ENCODE measurements around the gene HCFC1R1. TPM values are rescaled to one million over a fixed set of nuclear protein-coding genes. Genes with fewer than 3 reads are reported as not detected.
A peak's percentile ranks its signal among the peaks of the same experiment; 100 is the strongest.

The HCFC1R1 gene
- total RNA-seq, 1 donor from 2014 or later, result 1.6 TPM

DNA sequence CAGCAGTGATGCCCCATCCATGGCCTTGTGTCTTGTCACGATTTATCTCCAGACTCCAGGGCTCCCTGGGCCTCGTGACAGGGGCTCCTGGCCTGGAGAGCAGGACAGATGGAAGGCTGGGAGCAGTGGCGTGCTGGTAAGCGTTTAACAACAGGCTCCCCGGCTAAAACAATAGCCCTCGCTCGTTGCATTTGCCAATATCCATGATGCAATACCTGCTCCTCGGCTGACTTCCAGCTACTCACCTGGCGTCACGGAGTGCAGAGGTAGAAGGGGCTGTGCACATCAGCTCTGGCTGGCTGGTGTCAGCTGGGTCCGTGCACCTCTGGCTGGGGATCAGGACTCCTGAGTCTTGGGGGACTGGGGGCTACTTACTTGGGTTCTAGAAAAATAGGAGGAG is 14.5 kb upstream of the HCFC1R1 start:
- no peaks in the 10 kb centered on the region for H3K4me1 ChIP-seq
- H3K9ac ChIP-seq, result no peak overlapping the region
- no peaks in the 10 kb centered on the region for H3K36me3 ChIP-seq
- H3K27ac ChIP-seq, result no peak overlapping the region
- no peak overlapping the region for H3K4me3 ChIP-seq
- H3K4me2 ChIP-seq, result no peak overlapping the region
- H3K4me1 Mint-ChIP-seq, result peaks cover 6% of the 10 kb centered on the region
- TF ChIP-seq, protein P1, sequence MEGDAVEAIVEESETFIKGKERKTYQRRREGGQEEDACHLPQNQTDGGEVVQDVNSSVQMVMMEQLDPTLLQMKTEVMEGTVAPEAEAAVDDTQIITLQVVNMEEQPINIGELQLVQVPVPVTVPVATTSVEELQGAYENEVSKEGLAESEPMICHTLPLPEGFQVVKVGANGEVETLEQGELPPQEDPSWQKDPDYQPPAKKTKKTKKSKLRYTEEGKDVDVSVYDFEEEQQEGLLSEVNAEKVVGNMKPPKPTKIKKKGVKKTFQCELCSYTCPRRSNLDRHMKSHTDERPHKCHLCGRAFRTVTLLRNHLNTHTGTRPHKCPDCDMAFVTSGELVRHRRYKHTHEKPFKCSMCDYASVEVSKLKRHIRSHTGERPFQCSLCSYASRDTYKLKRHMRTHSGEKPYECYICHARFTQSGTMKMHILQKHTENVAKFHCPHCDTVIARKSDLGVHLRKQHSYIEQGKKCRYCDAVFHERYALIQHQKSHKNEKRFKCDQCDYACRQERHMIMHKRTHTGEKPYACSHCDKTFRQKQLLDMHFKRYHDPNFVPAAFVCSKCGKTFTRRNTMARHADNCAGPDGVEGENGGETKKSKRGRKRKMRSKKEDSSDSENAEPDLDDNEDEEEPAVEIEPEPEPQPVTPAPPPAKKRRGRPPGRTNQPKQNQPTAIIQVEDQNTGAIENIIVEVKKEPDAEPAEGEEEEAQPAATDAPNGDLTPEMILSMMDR (IDR thresholded peaks at IDR 0.05), result no peak
- no peak for TF ChIP-seq EZH2phosphoT487 (IDR thresholded peaks at IDR 0.05)
- TF ChIP-seq EZH2 (IDR thresholded peaks at IDR 0.05), result no peak
- H3F3A ChIP-seq (ENCODE audit: low read depth), result no peaks in the 10 kb centered on the region
- no peaks in the 10 kb centered on the region for H4K20me1 ChIP-seq (ENCODE audit: low read depth)
- H3K27me3 ChIP-seq, result peaks cover 96% of the 10 kb centered on the region
- no peak overlapping the region for H2AFZ ChIP-seq (replicated peaks)
- H3K9me3 Mint-ChIP-seq, result no peaks in the 10 kb centered on the region
- H3K79me2 ChIP-seq (ENCODE audit: low read depth), result no peaks in the 10 kb centered on the region
- H3K4me3 Mint-ChIP-seq, result no peak overlapping the region
- H3K27ac Mint-ChIP-seq, result no peak overlapping the region
- peaks cover 1% of the 10 kb centered on the region for H3K36me3 Mint-ChIP-seq
- peaks cover 58% of the 10 kb centered on the region for H3K27me3 Mint-ChIP-seq (ENCODE audit: insufficient read depth, low read depth)
- no peaks in the 10 kb centered on the region for H3K9me3 ChIP-seq (ENCODE audit: low read depth)
- no peak for DNase-seq (ENCODE audit: low spot score)

DNA sequence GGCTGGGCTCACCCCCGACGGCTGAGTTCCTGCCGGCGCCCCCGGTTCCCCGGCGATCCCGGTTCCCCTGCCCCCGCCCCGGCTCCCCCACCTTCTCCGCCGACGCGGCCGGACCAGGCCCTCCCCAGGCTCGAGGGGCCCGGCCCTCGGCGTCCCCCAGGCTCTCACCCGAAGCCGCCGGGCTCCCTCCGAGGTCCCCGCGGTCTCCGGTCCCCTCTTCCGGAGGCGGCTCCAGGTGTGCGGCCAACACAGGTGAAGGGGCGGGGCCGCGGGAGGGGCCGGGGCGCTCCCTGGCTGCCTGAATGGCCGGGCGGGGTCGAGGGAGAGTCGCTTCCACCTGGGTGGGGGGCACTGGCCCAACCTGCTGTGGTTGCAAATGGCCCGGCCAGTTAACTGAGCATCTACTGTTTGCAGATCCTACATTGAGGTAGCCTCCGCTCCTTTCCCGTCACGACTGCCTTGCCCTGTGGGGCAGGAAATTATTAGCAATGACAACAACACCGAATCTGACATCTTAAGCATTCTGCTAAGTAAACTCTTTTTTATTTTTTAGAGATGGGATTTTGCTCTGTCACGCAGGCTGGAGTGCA is 13.1 kb upstream of the HCFC1R1 start, which contains the start of gene BICDL2:
BICDL2 (minus strand) TSS at position 219 of the 590 bp plus-strand sequence. CDS start 1,448 bp downstream, outside the sequence.
- Histone ChIP-seq H3K27ac (no peak within 1 kb of the TSS), H3K9me3 (ENCODE audit: low read depth) (no peaks in the 10 kb centered on the region), H2AFZ (replicated peaks) (no peak within 1 kb of the TSS), H4K20me1 (ENCODE audit: low read depth) (no peaks in the 10 kb centered on the region), H3K36me3 (no peaks in the 10 kb centered on the region), H3K9ac (no peak within 1 kb of the TSS), H3K4me3 (no peak within 1 kb of the TSS), H3F3A (ENCODE audit: low read depth) (no peaks in the 10 kb centered on the region), H3K4me1 (no peaks in the 10 kb centered on the region), H3K4me2 (peak within 1 kb of the TSS; percentile 4), H3K27me3 (peaks cover 96% of the 10 kb centered on the region), H3K79me2 (ENCODE audit: low read depth) (no peaks in the 10 kb centered on the region)
- DNase-seq (ENCODE audit: low spot score), result no peak
- Mint-ChIP-seq H3K4me1 (peaks cover 12% of the 10 kb centered on the region), H3K27me3 (ENCODE audit: insufficient read depth, low read depth) (peaks cover 66% of the 10 kb centered on the region), H3K9me3 (no peaks in the 10 kb centered on the region), H3K27ac (no peak within 1 kb of the TSS), H3K4me3 (peak within 1 kb of the TSS; percentile 63), H3K36me3 (peaks cover 1% of the 10 kb centered on the region)
- TF ChIP-seq EZH2phosphoT487 (IDR thresholded peaks at IDR 0.05), result peak; percentile 98
- TF ChIP-seq, protein P1 (IDR thresholded peaks at IDR 0.05), result no peak
- TF ChIP-seq EZH2 (IDR thresholded peaks at IDR 0.05), result peak; percentile 99

DNA sequence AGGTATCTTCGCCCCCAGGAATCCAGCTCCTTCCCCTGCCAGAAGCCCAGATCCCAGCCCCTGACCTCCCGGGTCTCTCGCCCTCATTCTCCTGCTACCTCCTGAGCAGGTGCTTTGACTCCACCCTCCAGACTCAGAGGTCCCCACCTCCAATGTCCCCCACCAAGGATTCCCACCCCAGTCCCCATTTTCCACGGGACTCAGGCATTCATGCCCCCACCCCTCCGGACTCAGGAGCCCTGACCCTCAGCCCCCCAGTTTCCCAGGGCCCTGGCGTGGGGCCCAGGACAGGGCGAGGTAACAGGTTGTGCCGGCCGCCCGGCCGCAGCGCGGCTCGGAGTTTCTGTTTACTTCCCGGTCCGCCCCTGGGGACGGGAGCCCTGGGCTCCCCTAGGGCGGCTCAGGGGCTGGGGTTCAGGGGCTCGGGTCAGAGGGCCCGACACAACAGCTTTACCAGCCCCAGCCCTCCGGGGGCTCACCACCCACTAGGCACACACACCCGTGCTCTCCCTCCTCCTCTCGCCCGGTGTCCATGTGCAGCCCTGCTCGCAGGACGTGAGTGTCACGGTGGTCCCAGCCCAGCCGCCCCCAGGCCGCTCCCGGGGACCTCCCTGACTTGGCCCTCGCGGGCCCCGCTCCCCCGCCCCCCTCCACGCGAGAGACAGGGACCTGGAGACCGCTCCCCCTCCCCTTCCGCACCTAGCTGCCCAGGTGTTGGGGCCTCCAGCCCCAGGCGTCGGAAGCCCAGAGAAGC is 12.4 kb upstream of the HCFC1R1 start:
- H3K9me3 Mint-ChIP-seq, result no peaks in the 10 kb centered on the region
- Histone ChIP-seq H3K9ac (no peak overlapping the region), H3K27ac (no peak overlapping the region), H3K36me3 (no peaks in the 10 kb centered on the region), H3K9me3 (ENCODE audit: low read depth) (no peaks in the 10 kb centered on the region), H4K20me1 (ENCODE audit: low read depth) (peaks cover 3% of the 10 kb centered on the region), H3K4me1 (peaks cover 4% of the 10 kb centered on the region), H3K4me3 (no peak overlapping the region), H2AFZ (replicated peaks) (no peak overlapping the region), H3F3A (ENCODE audit: low read depth) (peaks cover 4% of the 10 kb centered on the region), H3K79me2 (ENCODE audit: low read depth) (no peaks in the 10 kb centered on the region), H3K27me3 (peaks cover 90% of the 10 kb centered on the region), H3K4me2 (peak overlapping the region; percentile 4)
- no peak for DNase-seq (ENCODE audit: low spot score)
- H3K27me3 Mint-ChIP-seq (ENCODE audit: insufficient read depth, low read depth), result peaks cover 66% of the 10 kb centered on the region
- TF ChIP-seq EZH2phosphoT487 (IDR thresholded peaks at IDR 0.05), result no peak
- TF ChIP-seq, protein P1 (IDR thresholded peaks at IDR 0.05), result no peak
- no peak overlapping the region for H3K27ac Mint-ChIP-seq
- H3K36me3 Mint-ChIP-seq, result peaks cover 1% of the 10 kb centered on the region
- peak overlapping the region; percentile 52 for H3K4me3 Mint-ChIP-seq
- H3K4me1 Mint-ChIP-seq, result peaks cover 12% of the 10 kb centered on the region
